RWPE1 (cell line): ENCODE measurements around the gene MEG3.

ENCODE experiments used
- CTCF ChIA-PET: fragments of 350-600 bp; sonication (Branson Sonifier 250); formaldehyde crosslinking; extraction: SDS; loops from one replicate; lab custom pipeline; 2021; lab: Yijun Ruan, JAX
- POLR2A ChIA-PET: fragments of 400-600 bp; formaldehyde crosslinking; extraction: SDS; loops from one replicate; lab custom pipeline; 2020; ENCODE audit warnings: antibody characterized with exemption; ENCODE audit not compliant: low non-redundant PET; lab: Yijun Ruan, JAX
- DNase-seq: peaks from one replicate; pipeline ENCODE4 v3.0.0; 2012; ENCODE audit warnings: low spot score
- H3K27ac ChIP-seq: fragments of 450-650 bp; 2 replicates; pipeline ENCODE4 v1.5.1; 2017
- TF ChIP-seq, protein P1 (sequence below): fragments of 450-650 bp; conservative IDR thresholded peaks from 2 replicates; pipeline ENCODE4 v1.5.1; 2017; ENCODE audit warnings: low read depth, mild to moderate bottlenecking

MEG3 gene

DNA sequence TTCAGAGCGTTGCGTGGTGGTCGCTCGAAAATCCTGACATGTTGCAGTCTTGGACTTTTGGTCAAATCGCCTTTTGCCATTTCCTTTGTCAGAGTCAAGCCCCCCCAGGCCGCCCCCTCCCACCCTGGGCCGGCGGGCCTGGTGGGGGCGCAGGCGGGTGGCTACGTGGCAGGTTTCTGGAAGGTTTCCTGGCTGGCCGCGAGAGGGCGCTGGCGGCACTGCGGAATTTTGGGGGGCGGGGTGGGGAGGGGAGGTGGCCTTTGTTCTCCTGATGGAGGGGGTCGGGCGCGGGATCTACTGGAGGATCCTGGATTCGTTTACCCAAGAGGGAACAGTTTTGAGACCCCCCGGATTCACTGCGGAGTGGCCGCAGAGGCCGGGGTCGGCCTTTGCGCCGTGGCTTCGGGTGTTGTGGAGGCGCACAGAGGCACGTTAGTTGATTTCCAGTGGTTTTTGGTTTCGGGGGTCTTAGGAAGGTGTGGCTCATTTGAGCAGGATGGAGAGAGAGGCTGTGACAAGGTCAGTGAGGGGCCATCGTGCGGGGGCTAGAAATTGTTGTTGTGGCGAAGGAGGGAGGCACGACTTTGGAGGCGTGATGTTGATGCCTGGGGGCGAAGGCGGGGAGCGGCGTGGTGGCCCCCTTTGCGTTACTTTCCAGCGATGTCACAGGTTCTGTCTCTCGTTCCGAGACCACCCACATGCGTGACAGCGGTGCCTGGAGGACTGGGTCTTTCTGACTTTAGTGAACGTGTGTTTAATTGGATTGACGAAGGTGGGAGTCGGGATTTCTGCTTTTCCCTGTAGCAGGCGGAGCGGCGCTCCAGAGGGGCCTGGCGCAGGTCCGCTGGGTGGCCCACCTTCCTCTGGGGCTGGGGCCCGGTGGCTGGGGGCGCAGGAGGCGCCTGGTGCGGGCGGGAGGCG lies 1.4 kb downstream of the MEG3 start:
- POLR2A ChIA-PET, result no interaction called here
- CTCF ChIA-PET, result no interaction called here

DNA sequence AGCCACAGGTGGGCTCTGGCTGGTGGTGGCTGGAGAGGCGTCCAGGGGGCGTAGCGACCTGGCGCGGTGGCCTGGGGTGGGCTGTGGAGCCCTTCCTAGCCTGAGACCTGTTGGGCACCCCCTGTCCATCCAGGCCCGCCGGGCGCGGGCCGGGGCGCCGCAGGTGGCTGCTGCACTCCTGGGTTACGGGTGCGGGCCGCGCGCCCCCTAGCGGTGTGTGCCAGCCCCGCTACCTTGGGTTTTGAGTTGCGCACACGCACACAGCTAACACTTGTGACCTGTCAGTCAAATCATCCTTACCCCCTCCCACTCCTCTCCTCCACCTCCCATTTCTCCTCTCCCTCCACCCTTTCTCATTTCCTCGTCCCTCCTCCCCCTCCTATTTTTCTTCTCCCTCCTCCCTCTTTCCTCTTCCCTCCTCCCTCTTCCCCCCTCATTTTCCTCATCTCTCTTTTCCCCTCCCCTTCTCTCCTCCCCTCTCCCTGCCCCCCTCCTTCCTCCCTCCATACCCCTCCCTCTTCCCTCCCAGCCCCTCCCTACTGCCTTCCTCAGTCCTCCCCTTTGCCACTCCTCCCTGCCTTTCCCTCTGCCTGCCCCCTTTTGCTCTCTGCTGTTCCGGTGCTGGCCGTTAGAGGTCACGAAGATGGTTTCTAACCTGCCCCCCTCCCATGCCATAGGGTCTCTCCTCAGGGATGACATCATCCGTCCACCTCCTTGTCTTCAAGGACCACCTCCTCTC lies 2.3 kb downstream of the MEG3 start:
- ChIA-PET CTCF (no interaction called here), POLR2A (no interaction called here)
- no peak overlapping the region for H3K27ac ChIP-seq
- DNase-seq, result peak; percentile 10
- TF ChIP-seq, protein P1, sequence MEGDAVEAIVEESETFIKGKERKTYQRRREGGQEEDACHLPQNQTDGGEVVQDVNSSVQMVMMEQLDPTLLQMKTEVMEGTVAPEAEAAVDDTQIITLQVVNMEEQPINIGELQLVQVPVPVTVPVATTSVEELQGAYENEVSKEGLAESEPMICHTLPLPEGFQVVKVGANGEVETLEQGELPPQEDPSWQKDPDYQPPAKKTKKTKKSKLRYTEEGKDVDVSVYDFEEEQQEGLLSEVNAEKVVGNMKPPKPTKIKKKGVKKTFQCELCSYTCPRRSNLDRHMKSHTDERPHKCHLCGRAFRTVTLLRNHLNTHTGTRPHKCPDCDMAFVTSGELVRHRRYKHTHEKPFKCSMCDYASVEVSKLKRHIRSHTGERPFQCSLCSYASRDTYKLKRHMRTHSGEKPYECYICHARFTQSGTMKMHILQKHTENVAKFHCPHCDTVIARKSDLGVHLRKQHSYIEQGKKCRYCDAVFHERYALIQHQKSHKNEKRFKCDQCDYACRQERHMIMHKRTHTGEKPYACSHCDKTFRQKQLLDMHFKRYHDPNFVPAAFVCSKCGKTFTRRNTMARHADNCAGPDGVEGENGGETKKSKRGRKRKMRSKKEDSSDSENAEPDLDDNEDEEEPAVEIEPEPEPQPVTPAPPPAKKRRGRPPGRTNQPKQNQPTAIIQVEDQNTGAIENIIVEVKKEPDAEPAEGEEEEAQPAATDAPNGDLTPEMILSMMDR, result peak; percentile 36

More for the DNA sequence above, 1.4 kb downstream of the MEG3 start:
- DNase-seq, result no peak
- TF ChIP-seq, protein P1, result 0 out of 2 replicates have a peak, but pooled peaks have one; percentile 2
- H3K27ac ChIP-seq, result no peak overlapping the region

DNA sequence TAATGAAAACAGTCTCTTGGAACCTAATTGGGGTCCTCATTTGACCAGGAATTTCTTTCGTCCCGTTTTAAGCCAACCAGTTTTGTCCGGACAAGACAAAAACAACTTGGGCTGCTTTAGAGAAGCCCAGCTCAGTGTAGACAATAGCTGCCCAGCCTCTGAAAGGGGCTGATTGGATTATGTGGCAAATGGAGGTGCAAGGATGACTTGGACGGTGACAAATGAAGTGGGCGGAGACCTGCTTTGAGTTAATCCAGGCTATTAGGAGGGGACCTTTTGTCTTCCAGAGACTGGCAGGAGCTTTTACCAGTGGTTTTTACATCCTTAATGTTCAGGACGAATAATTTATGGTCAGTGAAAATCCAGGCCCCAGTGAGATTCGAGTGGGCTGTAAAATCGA lies 4.8 kb downstream of the MEG3 start:
- DNase-seq, result no peak
- ChIA-PET POLR2A (no interaction called here), CTCF (interaction anchor here (0.6 kb wide), 1 partner anchor 298 kb away, joined by 3 read pairs; no protein-coding TSS in a partner anchor)
- TF ChIP-seq, protein P1, result no peak
- no peak overlapping the region for H3K27ac ChIP-seq

DNA sequence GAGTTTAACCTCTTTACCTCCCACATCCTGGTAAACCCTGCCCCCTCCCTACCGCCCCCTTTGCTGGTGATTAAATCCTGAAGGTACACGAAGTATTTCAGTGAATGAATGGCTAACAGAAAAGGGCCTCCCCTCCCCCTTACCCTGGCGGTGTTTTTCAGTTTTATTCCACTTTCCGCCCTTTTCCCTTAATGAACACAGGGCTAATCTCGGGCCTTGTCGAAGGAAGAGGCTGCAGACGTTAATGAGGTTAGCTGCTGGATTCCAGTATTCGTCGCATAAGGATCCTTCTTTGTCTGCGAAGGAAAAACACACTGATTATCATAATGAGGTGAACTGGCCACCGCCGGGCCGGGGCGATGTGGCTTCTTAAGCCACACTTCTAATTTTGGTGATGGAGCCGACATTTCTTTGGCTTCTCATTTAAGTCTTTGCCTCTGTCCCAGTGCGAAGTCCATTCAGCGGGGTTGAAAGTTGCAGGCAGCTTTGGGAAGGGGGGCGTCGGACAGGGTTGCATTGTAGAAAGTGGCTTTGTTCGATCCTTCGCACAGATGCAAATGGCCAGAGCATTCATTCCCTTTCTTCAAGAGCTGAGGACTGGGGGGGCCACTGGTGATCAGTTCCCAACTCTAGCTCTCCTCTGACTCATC lies 6.5 kb downstream of the MEG3 start:
- TF ChIP-seq, protein P1, result no peak
- ChIA-PET CTCF (no interaction called here), POLR2A (no interaction called here)
- no peak for DNase-seq
- no peak overlapping the region for H3K27ac ChIP-seq

DNA sequence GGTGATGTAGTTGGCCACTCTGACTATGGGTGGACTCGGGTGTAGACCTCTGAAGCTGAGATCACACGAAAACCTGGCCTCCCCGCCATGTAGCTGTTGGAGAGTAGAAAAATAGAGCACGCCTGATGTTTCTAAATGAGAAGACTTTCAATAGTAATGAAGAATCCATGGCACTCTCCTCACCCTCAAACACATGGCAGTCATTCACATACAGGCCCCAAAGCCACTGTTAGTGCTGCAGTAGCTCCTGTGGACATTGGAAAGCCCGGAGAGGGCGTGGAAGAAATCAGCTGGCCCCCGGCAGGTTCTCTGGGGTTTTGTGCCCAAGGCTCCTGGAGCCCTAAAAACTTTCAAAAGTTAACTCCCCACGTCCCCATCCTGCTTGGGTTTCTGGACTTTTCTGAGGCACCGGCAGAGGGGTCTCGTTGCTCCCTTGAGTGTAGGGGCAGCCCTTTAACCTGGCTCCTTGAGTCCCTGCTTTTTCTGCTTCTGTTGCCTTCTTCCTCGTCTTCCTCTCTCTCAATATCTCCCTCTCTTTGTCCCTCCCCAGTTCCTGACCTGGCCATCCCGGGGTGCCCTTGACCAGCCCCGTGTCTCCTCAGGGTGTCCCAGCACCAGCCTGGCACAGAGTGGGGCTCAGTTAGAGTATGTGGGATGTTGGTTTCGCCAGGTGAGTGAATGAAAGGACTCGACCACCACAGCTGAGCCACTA lies 8.3 kb downstream of the MEG3 start:
- H3K27ac ChIP-seq, result no peak overlapping the region
- POLR2A ChIA-PET, result interaction anchor here (0.6 kb wide), 1 partner anchor 56 kb away, joined by 9 read pairs; no protein-coding TSS in a partner anchor
- DNase-seq, result no peak
- CTCF ChIA-PET, result interaction anchor here (0.7 kb wide), 1 partner anchor 453 kb away, joined by 3 read pairs; no protein-coding TSS in a partner anchor
- TF ChIP-seq, protein P1, result no peak
